Lower lobe of right lung (tissue), 2 donors: ENCODE measurements around the gene SLC39A11. TPM values are rescaled to one million over a fixed set of nuclear protein-coding genes. Genes with fewer than 3 reads are reported as not detected.

ENCODE experiments used
- ATAC-seq, 2 donors: fragments of 200-7000 bp; cut with Tn5 transposase; one replicate each; pipeline ENCODE4 v1.9.1; 2020 to 2022; ENCODE audit warnings: mild to moderate bottlenecking in 2 of 2, moderate library complexity in 2 of 2
- DNase-seq: peaks from one replicate; pipeline ENCODE4 v3.0.0-alpha.2; 2020
- H3K27ac ChIP-seq: fragments of 200-600 bp; one replicate; pipeline ENCODE4 v1.8.0; 2022
- H3K27me3 ChIP-seq: fragments of 200-600 bp; one replicate; pipeline ENCODE4 v1.8.0; 2022; ENCODE audit warnings: low read depth
- H3K36me3 ChIP-seq: fragments of 200-600 bp; one replicate; pipeline ENCODE4 v1.8.0; 2022; ENCODE audit warnings: mild to moderate bottlenecking
- H3K4me1 ChIP-seq: fragments of 200-600 bp; one replicate; pipeline ENCODE4 v1.8.0; 2022
- H3K4me3 ChIP-seq: fragments of 200-600 bp; one replicate; pipeline ENCODE4 v1.8.0; 2022; ENCODE audit warnings: mild to moderate bottlenecking
- H3K9me3 ChIP-seq: fragments of 200-600 bp; one replicate; pipeline ENCODE4 v1.8.0; 2022
- intact Hi-C: fragments of 100-400 bp; cut with DNase I; formaldehyde crosslinking; loops from one replicate; pipeline ENCODE4 v1.11.0; 2022
- total RNA-seq: library from RNA; stranded (reverse); fragmentation: NEBNext Ultra II Directional; extraction: Animal tissue kit (Norgen Biotek cat#: 25700); gene quantifications from one replicate; pipeline ENCODE4 v1.2.1, GENCODE V29; 2021
- TF ChIP-seq, protein P1 (sequence below): fragments of 200-600 bp; IDR thresholded peaks from one replicate; pipeline ENCODE4 v1.8.0; 2022; ENCODE audit warnings: antibody characterized with exemption, mild to moderate bottlenecking
- donor health status: DM: no; HTN: yes; CAD: no; lungs with severe emphysema.

Gene SLC39A11
- total RNA-seq, 1 donor from 2014 or later: 39.7 TPM

DNA sequence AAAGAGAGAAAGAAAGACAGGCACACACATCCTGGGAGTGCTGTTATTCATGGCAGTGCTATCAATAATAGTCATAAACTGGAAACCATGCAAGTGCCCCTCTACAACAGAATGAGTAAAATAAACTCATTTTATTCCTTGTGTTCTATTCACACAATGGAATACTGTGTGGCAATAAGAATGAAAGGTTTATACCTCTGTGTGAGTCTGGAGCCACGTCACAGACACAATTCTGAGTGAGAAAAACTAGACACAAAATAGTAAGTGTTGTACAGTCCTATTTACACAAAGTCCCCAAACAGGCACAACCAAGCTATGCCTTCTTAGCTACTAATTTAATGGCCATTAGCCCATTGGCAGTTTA lies 429.7 kb downstream of the SLC39A11 start:
- Histone ChIP-seq H3K27me3 (no peaks in the 10 kb centered on the region), H3K27ac (no peak overlapping the region), H3K36me3 (no peaks in the 10 kb centered on the region), H3K4me1 (no peaks in the 10 kb centered on the region), H3K4me3 (no peak overlapping the region), H3K9me3 (no peaks in the 10 kb centered on the region)
- TF ChIP-seq, protein P1, sequence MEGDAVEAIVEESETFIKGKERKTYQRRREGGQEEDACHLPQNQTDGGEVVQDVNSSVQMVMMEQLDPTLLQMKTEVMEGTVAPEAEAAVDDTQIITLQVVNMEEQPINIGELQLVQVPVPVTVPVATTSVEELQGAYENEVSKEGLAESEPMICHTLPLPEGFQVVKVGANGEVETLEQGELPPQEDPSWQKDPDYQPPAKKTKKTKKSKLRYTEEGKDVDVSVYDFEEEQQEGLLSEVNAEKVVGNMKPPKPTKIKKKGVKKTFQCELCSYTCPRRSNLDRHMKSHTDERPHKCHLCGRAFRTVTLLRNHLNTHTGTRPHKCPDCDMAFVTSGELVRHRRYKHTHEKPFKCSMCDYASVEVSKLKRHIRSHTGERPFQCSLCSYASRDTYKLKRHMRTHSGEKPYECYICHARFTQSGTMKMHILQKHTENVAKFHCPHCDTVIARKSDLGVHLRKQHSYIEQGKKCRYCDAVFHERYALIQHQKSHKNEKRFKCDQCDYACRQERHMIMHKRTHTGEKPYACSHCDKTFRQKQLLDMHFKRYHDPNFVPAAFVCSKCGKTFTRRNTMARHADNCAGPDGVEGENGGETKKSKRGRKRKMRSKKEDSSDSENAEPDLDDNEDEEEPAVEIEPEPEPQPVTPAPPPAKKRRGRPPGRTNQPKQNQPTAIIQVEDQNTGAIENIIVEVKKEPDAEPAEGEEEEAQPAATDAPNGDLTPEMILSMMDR: no peak
- intact Hi-C loops: no loop called here
- ATAC-seq (no peak), DNase-seq (no peak)

DNA sequence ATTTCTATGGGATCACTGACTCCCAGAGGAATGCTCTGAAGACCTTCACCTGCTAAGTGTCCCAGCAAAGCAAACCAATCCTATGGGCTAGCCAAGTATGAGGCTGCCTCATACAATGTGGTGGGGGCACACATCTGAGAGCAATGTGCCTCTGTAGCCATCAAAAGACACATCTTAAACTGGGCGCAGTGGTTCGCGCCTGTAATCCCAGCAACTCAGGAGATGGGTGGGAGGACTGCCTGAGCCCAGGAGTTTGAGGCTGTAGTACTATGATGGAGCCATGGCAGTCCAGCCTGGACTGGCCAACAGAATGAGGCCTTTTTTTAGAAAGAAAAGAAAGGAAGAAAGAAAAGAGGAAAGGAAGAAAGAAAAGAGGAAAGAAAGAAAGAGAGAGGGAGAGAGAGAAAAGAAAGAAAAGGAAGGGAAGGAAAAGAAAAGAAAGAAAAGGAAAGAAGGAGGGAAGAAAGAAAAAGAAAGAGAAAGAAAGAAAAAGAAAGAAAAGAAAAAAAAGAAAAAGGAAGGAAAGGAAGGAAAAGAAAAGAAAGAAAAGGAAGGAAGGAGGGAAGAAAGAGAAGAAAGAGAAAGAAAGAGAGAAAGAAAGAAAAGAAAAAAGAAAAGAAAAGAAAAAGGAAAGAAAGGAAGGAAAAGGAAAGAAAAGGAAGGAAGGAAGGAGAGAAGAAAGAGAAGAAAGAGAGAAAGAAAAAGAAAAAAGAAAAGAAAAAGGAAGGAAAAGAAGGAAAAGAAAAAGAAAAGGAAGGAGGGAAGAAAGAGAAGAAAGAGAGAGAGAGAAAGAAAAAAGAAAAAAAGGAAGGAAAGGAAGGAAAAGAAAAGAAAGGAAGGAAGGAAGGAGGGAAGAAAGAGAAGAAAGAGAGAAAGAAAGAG lies 430.3 kb downstream of the SLC39A11 start:
- Histone ChIP-seq H3K27ac (no peak overlapping the region), H3K9me3 (no peaks in the 10 kb centered on the region), H3K36me3 (no peaks in the 10 kb centered on the region), H3K27me3 (no peaks in the 10 kb centered on the region), H3K4me1 (no peaks in the 10 kb centered on the region), H3K4me3 (no peak overlapping the region)
- ATAC-seq (no peak), DNase-seq (no peak)
- intact Hi-C loops: no loop called here
- TF ChIP-seq, protein P1: no peak

DNA sequence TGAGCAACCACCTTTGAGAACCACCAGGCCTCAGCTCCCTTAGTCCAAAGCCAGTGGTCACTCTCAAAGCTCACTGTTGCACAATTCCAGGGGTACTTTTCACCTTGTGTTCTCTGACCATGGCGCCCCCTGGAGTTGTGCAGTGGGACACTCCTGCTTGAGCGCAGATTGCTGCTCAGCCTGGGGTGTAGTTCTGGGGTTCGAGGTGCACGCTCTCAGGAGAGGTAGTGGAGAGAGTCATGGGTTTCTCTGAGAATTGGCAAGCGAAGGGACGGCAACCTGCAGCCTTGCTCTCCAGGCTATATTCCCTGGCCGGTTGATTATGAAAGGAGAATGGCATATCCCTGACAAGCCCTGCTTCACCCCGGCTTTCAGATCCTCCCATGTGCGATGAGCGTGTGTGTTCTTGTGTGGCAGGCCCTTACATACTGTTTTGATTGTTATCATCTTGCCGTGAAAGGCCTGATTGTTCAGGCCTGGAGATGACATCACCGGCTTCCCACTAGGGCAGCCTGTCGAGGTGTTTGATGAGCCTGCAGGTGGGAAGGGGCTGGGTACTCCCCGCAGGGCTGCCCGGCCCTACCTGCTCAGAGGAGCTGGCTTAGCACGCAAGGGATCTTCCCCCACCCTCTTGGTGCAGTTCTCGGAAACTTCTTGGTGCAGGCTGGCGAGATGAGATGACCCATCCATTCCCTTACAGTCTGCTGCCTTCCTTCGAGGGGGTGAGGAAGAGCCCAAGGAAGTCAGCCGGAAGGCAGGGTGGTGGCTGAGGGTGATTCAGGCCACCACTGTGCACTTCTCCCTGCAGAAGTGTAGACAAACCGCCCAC lies 431.2 kb downstream of the SLC39A11 start:
- Histone ChIP-seq H3K27me3 (no peaks in the 10 kb centered on the region), H3K36me3 (no peaks in the 10 kb centered on the region), H3K4me3 (no peak overlapping the region), H3K27ac (no peak overlapping the region), H3K4me1 (no peaks in the 10 kb centered on the region), H3K9me3 (no peaks in the 10 kb centered on the region)
- no peak for ATAC-seq
- intact Hi-C loops: no loop called here
- TF ChIP-seq, protein P1: no peak
- no peak for DNase-seq

DNA sequence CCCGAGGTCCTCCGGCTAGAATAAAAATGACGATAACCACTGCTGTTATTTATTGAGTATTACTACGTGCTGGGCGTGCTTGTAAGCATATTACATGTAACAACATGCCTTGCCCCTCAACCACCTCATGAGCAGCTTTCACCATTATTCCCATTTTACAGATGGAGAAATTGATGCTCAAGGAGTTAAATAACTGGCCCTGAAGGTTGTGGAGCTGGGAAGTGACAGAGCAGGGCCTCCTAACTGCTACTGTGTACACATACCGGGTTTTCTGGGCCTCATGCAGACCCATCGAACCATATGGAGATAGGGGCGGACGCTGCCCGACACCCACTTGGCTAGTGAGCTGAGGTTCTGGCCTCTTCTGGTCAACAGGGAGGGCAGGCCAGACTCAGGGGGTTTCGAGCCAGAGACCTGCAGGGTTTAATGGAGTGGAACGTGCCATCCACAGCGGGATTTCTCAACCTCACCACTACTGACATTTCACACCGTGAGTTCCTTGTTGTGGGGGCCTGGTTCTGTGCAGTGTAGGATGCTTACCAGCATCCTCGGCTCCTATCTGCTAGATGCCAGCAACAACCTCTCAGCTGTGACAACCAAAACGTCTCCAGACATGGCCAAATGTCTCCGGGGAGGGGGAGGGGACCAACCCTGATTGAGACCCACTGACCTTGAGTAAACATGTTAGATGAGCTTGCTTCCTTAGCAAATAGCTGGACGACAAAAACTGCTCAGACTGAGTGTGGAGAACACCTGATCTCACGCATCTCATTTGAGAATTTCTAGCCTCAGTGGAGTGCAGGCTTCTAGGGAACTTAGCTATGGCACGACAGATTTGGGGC lies 432.0 kb downstream of the SLC39A11 start:
- H3K4me3 ChIP-seq: no peak overlapping the region
- intact Hi-C loops: no loop called here

More for the DNA sequence above, 432.0 kb downstream of the SLC39A11 start:
- DNase-seq (no peak), ATAC-seq (no peak)
- H3K4me1 ChIP-seq: no peaks in the 10 kb centered on the region
- no peaks in the 10 kb centered on the region for H3K9me3 ChIP-seq
- H3K27ac ChIP-seq: no peak overlapping the region
- no peaks in the 10 kb centered on the region for H3K36me3 ChIP-seq
- TF ChIP-seq, protein P1: no peak
- no peaks in the 10 kb centered on the region for H3K27me3 ChIP-seq
